GM10248 (cell line): ENCODE measurements around the gene ARFIP2.

Source experiments
- CTCF ChIA-PET: fragments of 300-600 bp; sonication (Branson Sonifier 250); formaldehyde crosslinking; extraction: SDS; loops from one replicate; lab custom pipeline; 2021; ENCODE audit warnings: antibody characterized with exemption; lab: Yijun Ruan, JAX
- POLR2A ChIA-PET: fragments of 350-650 bp; sonication (Branson Sonifier 250); formaldehyde crosslinking; extraction: SDS; loops from one replicate; lab custom pipeline; 2020; ENCODE audit warnings: antibody characterized with exemption; lab: Yijun Ruan, JAX
- DNase-seq: peaks from one replicate; pipeline ENCODE4 v3.0.0; 2012; ENCODE audit errors: extremely low spot score
- CTCF ChIP-seq: IDR thresholded peaks from 2 replicates; pipeline ENCODE4 v1.5.1; 2012; ENCODE audit warnings: mild to moderate bottlenecking, low read depth; ENCODE audit errors: extremely low read depth, missing control alignments, control extremely low read depth

The ARFIP2 gene

GRCh38 chr11:6486256-6486655, 5.1 kb upstream of the ARFIP2 start:
- no peak for DNase-seq
- ChIA-PET POLR2A (no interaction called here), CTCF (interaction anchor here (1.0 to 2.1 kb wide), 5 partner anchors 9 to 197 kb away, joined by 3 to 8 read pairs (median 3); partner anchors contain the start of gene MRPL17)
- TF ChIP-seq CTCF, result no peak

- TF ChIP-seq CTCF, result no peak
- ChIA-PET POLR2A (no interaction called here), CTCF (interaction anchor here (1.0 to 3.3 kb wide), 4 partner anchors 9 to 123 kb away, joined by 3 to 14 read pairs (median 6); no protein-coding TSS in a partner anchor)
These were observed 4.5 kb upstream of the ARFIP2 start for GRCh38 chr11:6485661-6486060.

GRCh38 chr11:6483015-6483414, 1.9 kb upstream of the ARFIP2 start:
- POLR2A ChIA-PET, result no interaction called here
- no peak for TF ChIP-seq CTCF
- CTCF ChIA-PET, result interaction anchor here (0.8 to 3.3 kb wide), 8 partner anchors 12 to 200 kb away, joined by 3 to 14 read pairs (median 3); partner anchors contain the start of genes MRPL17 and TAF10
- no peak for DNase-seq

More at GRCh38 chr11:6485661-6486060, 4.5 kb upstream of the ARFIP2 start:
- no peak for DNase-seq

GRCh38 chr11:6482441-6482840, 1.3 kb upstream of the ARFIP2 start:
- no peak for TF ChIP-seq CTCF
- CTCF ChIA-PET, result interaction anchor here (0.7 to 3.3 kb wide), 13 partner anchors 8 to 1183 kb away, joined by 3 to 14 read pairs (median 3); partner anchors contain the start of genes MRPL17 and TAF10
- DNase-seq, result no peak
- POLR2A ChIA-PET, result no interaction called here

GRCh38 chr11:6481924-6482275, 769 bp upstream of the ARFIP2 start:
- no peak for DNase-seq
- no peak for TF ChIP-seq CTCF
- CTCF ChIA-PET, result interaction anchor here (0.7 to 2.0 kb wide), 15 partner anchors 9 to 1183 kb away, joined by 3 to 10 read pairs (median 3); partner anchors contain the start of genes MRPL17 and TAF10
- POLR2A ChIA-PET, result interaction anchor here (0.8 to 1.4 kb wide), 5 partner anchors 8 to 247 kb away, joined by 3 to 5 read pairs (median 3); partner anchors contain the start of genes APBB1 and TPP1

GRCh38 chr11:6480299-6480914, 724 bp downstream of the ARFIP2 start:
- no peak for DNase-seq
- TF ChIP-seq CTCF, result no peak
- ChIA-PET POLR2A (interaction anchor here (1.4 kb wide), 1 partner anchor 11 kb away, joined by 4 read pairs; no protein-coding TSS in a partner anchor), CTCF (interaction anchor here (1.0 to 1.6 kb wide), 2 partner anchors 51 to 203 kb away, joined by 3 to 5 read pairs; partner anchors contain the start of gene MRPL17)
